HEK293T (cell line): Measurements from ENCODE around the gene SCG2.

Experiments
- CTCF ChIA-PET: fragments of 350-600 bp; formaldehyde crosslinking; extraction: SDS; loops from one replicate; lab custom pipeline; 2021; ENCODE audit warnings: antibody characterized with exemption, inconsistent platforms; lab: Yijun Ruan, JAX
- POLR2A ChIA-PET: fragments of 350-600 bp; formaldehyde crosslinking; extraction: SDS; loops from one replicate; lab custom pipeline; 2020; ENCODE audit warnings: antibody characterized with exemption, inconsistent platforms; lab: Yijun Ruan, JAX
- DNase-seq: peaks from one replicate; pipeline ENCODE4 v3.0.0; 2012; ENCODE audit warnings: mixed read lengths; ENCODE audit errors: extremely low spot score
- ARNT ChIP-seq: fragments of 450-650 bp; IDR thresholded peaks from 2 replicates; pipeline ENCODE4 v1.6.1; 2017; ENCODE audit warnings: mild to moderate bottlenecking
- BHLHE40 ChIP-seq: fragments of 450-650 bp; IDR thresholded peaks from 2 replicates; pipeline ENCODE4 v1.6.1; 2016; ENCODE audit warnings: mild to moderate bottlenecking, moderate library complexity, borderline replicate concordance
- CTBP1 ChIP-seq: fragments of 450-650 bp; IDR thresholded peaks from 2 replicates; pipeline ENCODE4 v1.6.1; 2016; ENCODE audit warnings: borderline replicate concordance
- ELF4 ChIP-seq: fragments of 450-650 bp; IDR thresholded peaks from 2 replicates; pipeline ENCODE4 v1.6.1; 2017; ENCODE audit warnings: antibody characterized with exemption
- FOXA1 ChIP-seq: fragments of 450-650 bp; IDR thresholded peaks from 2 replicates; pipeline ENCODE4 v1.6.1; 2016; ENCODE audit warnings: mild to moderate bottlenecking
- FOXK2 ChIP-seq: fragments of 450-650 bp; IDR thresholded peaks from 2 replicates; pipeline ENCODE4 v1.6.1; 2016; ENCODE audit warnings: mild to moderate bottlenecking
- FOXM1 ChIP-seq: fragments of 450-650 bp; IDR thresholded peaks from 2 replicates; pipeline ENCODE4 v1.6.1; 2017; ENCODE audit warnings: mild to moderate bottlenecking, borderline replicate concordance
- HDGF ChIP-seq: fragments of 450-650 bp; IDR thresholded peaks from 2 replicates; pipeline ENCODE4 v1.6.1; 2017; ENCODE audit warnings: antibody characterized with exemption, borderline replicate concordance
- L3MBTL2 ChIP-seq: fragments of 450-650 bp; conservative IDR thresholded peaks from 2 replicates; pipeline ENCODE4 v1.6.1; 2016; ENCODE audit warnings: mild to moderate bottlenecking
- LEF1 ChIP-seq: fragments of 450-650 bp; IDR thresholded peaks from 2 replicates; pipeline ENCODE4 v1.6.1; 2017; ENCODE audit warnings: mild to moderate bottlenecking, borderline replicate concordance
- NFRKB ChIP-seq: fragments of 450-650 bp; IDR thresholded peaks from 2 replicates; pipeline ENCODE4 v1.6.1; 2016; ENCODE audit warnings: mild to moderate bottlenecking, moderate library complexity
- PKNOX1 ChIP-seq: fragments of 450-650 bp; IDR thresholded peaks from 2 replicates; pipeline ENCODE4 v1.6.1; 2016
- SP1 ChIP-seq: fragments of 450-650 bp; IDR thresholded peaks from 2 replicates; pipeline ENCODE4 v1.6.1; 2017
- SUZ12 ChIP-seq: fragments of 450-650 bp; IDR thresholded peaks from 2 replicates; pipeline ENCODE4 v1.6.1; 2016; ENCODE audit warnings: mild to moderate bottlenecking
- TARDBP ChIP-seq: fragments of 450-650 bp; IDR thresholded peaks from 2 replicates; pipeline ENCODE4 v1.6.1; 2016
- ZNF384 ChIP-seq: fragments of 450-650 bp; IDR thresholded peaks from 2 replicates; pipeline ENCODE4 v1.6.1; 2016

The SCG2 gene

GRCh38 chr2:223625652-223626051 is 23.5 kb upstream of the SCG2 start:
- TF ChIP-seq FOXA1 (no peak), SUZ12 (no peak), PKNOX1 (no peak), NFRKB (no peak), TARDBP (no peak), CTBP1 (no peak), ARNT (no peak), ELF4 (no peak), HDGF (no peak), SP1 (no peak), ZNF384 (no peak), BHLHE40 (no peak), FOXK2 (no peak), LEF1 (no peak), L3MBTL2 (no peak), FOXM1 (no peak)
- CTCF ChIA-PET: no interaction called here
- DNase-seq: no peak
- POLR2A ChIA-PET: no interaction called here

- DNase-seq: no peak
- ChIA-PET CTCF (no interaction called here), POLR2A (no interaction called here)
- no peak for TF ChIP-seq CTBP1
- TF ChIP-seq PKNOX1: 0 out of 2 replicates have a peak, but pooled peaks have one; percentile 9
These were observed 19.7 kb upstream of the SCG2 start for GRCh38 chr2:223621901-223622300.

- POLR2A ChIA-PET: no interaction called here
- no peak for DNase-seq
- TF ChIP-seq ELF4: no peak
- TF ChIP-seq SP1: no peak
- no peak for TF ChIP-seq CTBP1
- no peak for TF ChIP-seq FOXK2
- TF ChIP-seq ZNF384: no peak
- CTCF ChIA-PET: interaction anchor here (1.6 kb wide), 1 partner anchor 160 kb away, joined by 5 read pairs; no protein-coding TSS in a partner anchor
These were observed 17.4 kb upstream of the SCG2 start for GRCh38 chr2:223619486-223620129.

DNA sequence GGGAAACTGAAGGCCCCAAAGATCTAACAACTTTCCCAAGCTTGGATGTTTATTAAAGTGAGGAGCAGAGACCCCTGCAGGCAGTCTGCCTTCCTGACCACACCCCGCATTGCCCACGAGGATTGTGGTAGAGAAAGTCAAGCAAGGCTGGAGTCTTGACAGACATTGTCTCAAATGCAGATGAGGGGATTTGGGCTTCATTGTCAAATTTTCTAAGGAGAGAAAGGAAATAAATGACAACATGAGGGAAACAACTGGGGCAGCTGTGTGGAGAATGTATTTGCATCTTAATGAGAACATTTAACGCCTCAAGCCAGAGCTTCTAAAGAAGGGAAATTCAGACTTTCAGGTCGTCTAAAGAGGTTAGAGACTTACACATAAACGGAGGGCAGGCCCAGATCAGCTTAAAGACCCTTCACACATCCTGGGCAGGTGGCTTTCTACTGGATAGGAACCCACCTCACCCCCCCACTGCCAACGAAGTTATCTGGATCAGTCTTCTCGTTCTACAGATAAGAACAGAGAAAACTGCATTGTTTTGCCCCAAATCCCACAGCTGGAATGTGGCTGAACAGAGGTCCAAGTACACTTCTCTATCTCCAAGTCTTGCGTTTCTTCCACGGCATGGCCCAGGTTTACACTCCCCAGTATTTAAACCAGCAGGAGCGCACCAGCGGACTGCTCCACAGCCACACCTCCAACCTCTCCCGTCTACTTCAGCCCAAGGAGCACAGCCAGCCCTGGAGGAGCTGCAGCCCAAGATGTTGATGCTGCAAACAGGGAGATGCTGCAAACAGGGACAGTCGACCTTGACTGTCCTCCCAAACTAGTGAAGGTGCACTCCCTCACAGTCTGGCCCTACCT is 16.2 kb upstream of the SCG2 start:
- DNase-seq: no peak
- TF ChIP-seq L3MBTL2: no peak
- TF ChIP-seq FOXM1: no peak
- TF ChIP-seq FOXK2: no peak
- TF ChIP-seq NFRKB: no peak
- ChIA-PET CTCF (interaction anchor here (1.2 to 1.6 kb wide), 2 partner anchors 16 to 159 kb away, joined by 5 to 6 read pairs; partner anchors contain the start of gene SCG2), POLR2A (no interaction called here)

- ChIA-PET CTCF (no interaction called here), POLR2A (no interaction called here)
- TF ChIP-seq ZNF384 (no peak), TARDBP (no peak), FOXM1 (no peak), SUZ12 (no peak), ARNT (no peak), NFRKB (no peak), BHLHE40 (no peak), CTBP1 (no peak), PKNOX1 (no peak), SP1 (no peak), HDGF (no peak), FOXA1 (no peak)
- DNase-seq: no peak
These were observed 12.4 kb upstream of the SCG2 start for GRCh38 chr2:223614534-223614933.

DNA sequence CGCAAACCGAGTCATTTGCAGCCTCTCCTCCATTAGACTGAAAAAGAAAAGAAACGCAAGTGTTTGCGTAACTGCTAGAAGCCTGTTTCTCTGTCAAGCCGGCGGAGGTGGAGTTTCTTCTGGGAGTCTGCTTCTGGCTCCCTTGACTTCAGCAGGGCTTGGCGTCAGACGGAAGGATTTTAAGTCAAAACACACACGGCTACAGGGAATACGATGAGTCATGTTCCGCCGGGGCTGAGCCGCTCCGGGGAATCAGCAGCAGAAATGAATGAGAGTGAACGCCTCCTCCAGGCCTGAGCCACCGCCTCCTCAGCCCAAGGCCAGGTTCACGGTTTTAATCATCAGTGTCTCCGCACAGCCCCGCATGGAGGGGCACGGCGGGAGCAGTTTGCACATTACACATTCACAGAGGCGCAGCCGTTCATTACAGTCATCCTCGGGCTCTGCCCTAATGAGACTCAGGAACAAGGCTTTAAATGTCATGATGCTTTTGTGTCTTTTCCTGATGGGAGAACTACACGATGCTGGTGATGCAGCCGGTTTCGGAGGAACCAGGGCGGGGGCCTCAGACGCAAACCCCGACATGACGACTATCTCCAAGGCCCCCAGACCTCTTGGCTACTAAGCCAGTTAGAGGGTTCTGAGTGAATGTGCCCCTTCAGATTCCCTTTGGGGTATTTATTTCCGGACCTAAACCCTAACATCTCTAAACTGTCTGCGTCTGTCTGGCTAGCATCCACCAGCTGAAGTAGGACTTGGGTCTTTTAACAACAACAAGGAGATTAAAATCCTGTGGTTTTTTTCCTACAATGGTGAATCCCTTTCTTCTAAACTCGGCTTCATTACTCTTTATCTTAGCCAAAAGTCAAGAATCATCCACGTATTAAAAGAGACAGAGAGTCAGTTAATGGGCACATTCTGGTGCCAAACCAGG is 11.1 kb upstream of the SCG2 start:
- DNase-seq: peak; percentile 73
- POLR2A ChIA-PET: no interaction called here
- CTCF ChIA-PET: interaction anchor here (0.6 kb wide), 1 partner anchor 205 kb away, joined by 3 read pairs; no protein-coding TSS in a partner anchor
- TF ChIP-seq FOXK2: no peak
- no peak for TF ChIP-seq CTBP1
- TF ChIP-seq HDGF: no peak
- TF ChIP-seq LEF1: no peak
- no peak for TF ChIP-seq ARNT
- no peak for TF ChIP-seq SUZ12
